MM.1S (cell line): ENCODE measurements around the gene NUDT12.

Experiments used
- CTCF ChIP-seq: fragments of 300-600 bp; sonication (generic); IDR thresholded peaks from 2 replicates; pipeline ENCODE4 v1.5.1; 2016; ENCODE audit warnings: antibody characterized with exemption, low read length, mixed read lengths
- EZH2phosphoT487 ChIP-seq: fragments of 300-600 bp; sonication (generic); IDR thresholded peaks from 2 replicates; pipeline ENCODE4 v1.6.1; 2018; ENCODE audit warnings: antibody characterized with exemption, low read length

GRCh38 chr5:103514371-103514770 is 48.2 kb downstream of the NUDT12 start:
- no peak for TF ChIP-seq CTCF
- no peak for TF ChIP-seq EZH2phosphoT487
